HCT116 (cell line): ENCODE measurements around the gene CA12. TPM values are rescaled to one million over a fixed set of nuclear protein-coding genes. Genes with fewer than 3 reads are reported as not detected.

Source experiments
- ATAC-seq: fragments of 200-7000 bp; cut with Tn5 transposase; 2 replicates; pipeline ENCODE4 v1.9.1; 2020; ENCODE audit warnings: mild to moderate bottlenecking, moderate library complexity
- BruUV-seq: library from RNA; stranded (reverse); fragments of 400-500 nt; replicated peaks from 2 replicates; lab custom pipeline; 2021; lab: Mats Ljungman, UMichigan
- CTCF ChIA-PET: fragments of 300-600 bp; sonication (Branson Sonifier 250); formaldehyde crosslinking; loops from one replicate; lab custom pipeline; 2021; ENCODE audit warnings: antibody characterized with exemption; lab: Charles Lee
- POLR2A ChIA-PET: fragments of 300-600, 350-600 bp; sonication (Branson Sonifier 250); formaldehyde crosslinking; loops from one replicate; lab custom pipeline; 2021; ENCODE audit warnings: antibody characterized with exemption; lab: Charles Lee
- RAD21 ChIA-PET, 2 experiments: fragments of 300-600 bp; sonication (Branson Sonifier 250); formaldehyde crosslinking; loops; one replicate each; lab custom pipeline; 2023; ENCODE audit warnings: low total read pairs in 2 of 2; ENCODE audit not compliant: uncharacterized antibody in 2 of 2, unreplicated experiment in 2 of 2, low non-redundant PET in 1 of 2; lab: Charles Lee
- DNase-seq: peaks from one replicate; pipeline ENCODE4 v3.0.0-alpha.2; 2010; ENCODE audit warnings: low read depth, low spot score
- H2AFZ ChIP-seq: fragments of 200-600 bp; shearing (Covaris generic), sonication (generic); 2 replicates; pipeline ENCODE4 v1.6.1; 2017; ENCODE audit warnings: low read depth, mixed run types, mixed read lengths, antibody characterized with exemption, low read length; ENCODE audit not compliant: poor library complexity, severe bottlenecking
- H3K27ac ChIP-seq: 2 replicates; pipeline ENCODE4 v1.5.1; 2012; ENCODE audit warnings: low read depth, low read length
- H3K27me3 ChIP-seq: fragments of 200-600 bp; sonication (generic); 2 replicates; pipeline ENCODE4 v1.6.1; 2016; ENCODE audit warnings: mixed run types, low read length, mixed read lengths; ENCODE audit not compliant: insufficient read depth
- H3K36me3 ChIP-seq, 2 experiments: fragments of 200-500 bp in 1 of 2; fragments of 200-600 bp in 1 of 2; sonication (Bioruptor generic) in 1 of 2; sonication (generic) in 1 of 2; 2 replicates each; pipeline versions ENCODE4 v1.5.1 to v1.6.1; 2014 to 2016; ENCODE audit warnings: low read length in 2 of 2, inconsistent platforms in 1 of 2, mixed read lengths in 1 of 2, mixed run types in 1 of 2; ENCODE audit not compliant: insufficient read depth in 2 of 2, control insufficient read depth in 1 of 2
- H3K4me1 ChIP-seq, 2 experiments: fragments of 200-600 bp in 1 of 2; sonication (generic) in 1 of 2; 2 replicates each; pipeline versions ENCODE4 v1.5.1 to v1.6.1; 2012 to 2017; ENCODE audit warnings: low read length in 2 of 2, inconsistent platforms in 1 of 2, mild to moderate bottlenecking in 1 of 2, mixed read lengths in 1 of 2, mixed run types in 1 of 2, moderate library complexity in 1 of 2; ENCODE audit not compliant: insufficient read depth in 2 of 2, control insufficient read depth in 1 of 2
- H3K4me2 ChIP-seq: fragments of 200-600 bp; sonication (generic); 2 replicates; pipeline ENCODE4 v1.6.1; 2017; ENCODE audit warnings: mixed run types, low read length, mixed read lengths
- H3K4me3 ChIP-seq, 2 experiments: fragments of 200-600 bp in 1 of 2; sonication (generic) in 1 of 2; replicated peaks in 1 of 2; 2 replicates each; pipeline ENCODE4 v1.5.1; 2011 to 2016; ENCODE audit warnings: low read length in 2 of 2, control low read depth in 1 of 2, low read depth in 1 of 2, mild to moderate bottlenecking in 1 of 2, mixed read lengths in 1 of 2, mixed run types in 1 of 2
- H3K79me2 ChIP-seq: fragments of 200-600 bp; sonication (generic); 2 replicates; pipeline ENCODE4 v1.6.1; 2017; ENCODE audit warnings: mild to moderate bottlenecking, mixed run types, low read length, moderate library complexity, mixed read lengths; ENCODE audit not compliant: insufficient read depth
- H3K9ac ChIP-seq: fragments of 200-600 bp; sonication (generic); 2 replicates; pipeline ENCODE4 v1.6.1; 2016; ENCODE audit warnings: low read length, mixed read lengths
- H3K9me2 ChIP-seq: fragments of 200-600 bp; sonication (generic), shearing (Covaris generic); 2 replicates; pipeline ENCODE4 v1.6.1; 2017; ENCODE audit warnings: mixed run types, mild to moderate bottlenecking, moderate library complexity; ENCODE audit not compliant: insufficient read depth
- H3K9me3 ChIP-seq, 2 experiments: fragments of 200-500 bp in 1 of 2; fragments of 200-600 bp in 1 of 2; sonication (Bioruptor generic) in 1 of 2; sonication (generic) in 1 of 2; 2 replicates each; pipeline ENCODE4 v1.6.1; 2014 to 2017; ENCODE audit warnings: low read length in 2 of 2, mixed read lengths in 2 of 2, inconsistent platforms in 1 of 2, low read depth in 1 of 2, mild to moderate bottlenecking in 1 of 2, mixed run types in 1 of 2, moderate library complexity in 1 of 2; ENCODE audit not compliant: control insufficient read depth in 1 of 2, insufficient read depth in 1 of 2
- H4K20me1 ChIP-seq: fragments of 200-600 bp; sonication (generic), shearing (Covaris generic); 2 replicates; pipeline ENCODE4 v1.6.1; 2017; ENCODE audit warnings: mixed run types, mild to moderate bottlenecking, moderate library complexity; ENCODE audit not compliant: insufficient read depth
- CEBPB ChIP-seq: IDR thresholded peaks from 2 replicates; pipeline ENCODE4 v1.6.1; 2012; ENCODE audit warnings: low read depth
- EGR1 ChIP-seq: IDR thresholded peaks from 2 replicates; pipeline ENCODE4 v1.6.1; 2012; ENCODE audit warnings: low read depth
- FOSL1 ChIP-seq: IDR thresholded peaks from 2 replicates; pipeline ENCODE4 v1.6.1; 2012; ENCODE audit warnings: low read depth
- POLR2A ChIP-seq: IDR thresholded peaks from 2 replicates; pipeline ENCODE4 v1.7.0; 2011; ENCODE audit warnings: borderline replicate concordance; ENCODE audit not compliant: insufficient read depth, insufficient read length; ENCODE audit errors: extremely low read depth
- TCF7L2 ChIP-seq: IDR thresholded peaks from 2 replicates; pipeline ENCODE4 v1.7.0; 2011; ENCODE audit warnings: borderline replicate concordance, inconsistent platforms; ENCODE audit not compliant: insufficient read depth, insufficient read length; ENCODE audit errors: extremely low read depth
- ZFX ChIP-seq: fragments of 450-650 bp; IDR thresholded peaks from 2 replicates; pipeline ENCODE4 v1.6.1; 2017
- intact Hi-C: fragments of 100-400 bp; cut with micrococcal nuclease; formaldehyde crosslinking; loops from 2 replicates; pipeline ENCODE4 v1.10.0; 2022
- total RNA-seq: library from RNA; stranded (reverse); gene quantifications from one replicate; pipeline ENCODE4 v1.2.1, GENCODE V29; 2021; ENCODE audit not compliant: unreplicated experiment

The CA12 gene
- total RNA-seq, 1 experiment from 2014 or later: 1.8 TPM

- no peaks in the 10 kb centered on the region for H4K20me1 ChIP-seq
- intact Hi-C loops: no loop called here
- DNase-seq: no peak
- no peak overlapping the region for H3K4me3 ChIP-seq
- ChIA-PET POLR2A (no interaction called here), CTCF (no interaction called here), RAD21 (no interaction called here)
- H2AFZ ChIP-seq: no peak overlapping the region
- no peak overlapping the region for H3K27ac ChIP-seq
- H3K9me2 ChIP-seq: no peaks in the 10 kb centered on the region
- peaks cover 11 to 29% of the 10 kb centered on the region in 2 experiments; a peak in 3 of 4 replicates for H3K4me1 ChIP-seq
- BruUV-seq: no TSS peak
- no peaks in the 10 kb centered on the region for H3K79me2 ChIP-seq
- H3K27me3 ChIP-seq: peaks cover 4% of the 10 kb centered on the region; the same call in 1 of the 2 replicates
- no peak for ATAC-seq
- H3K9me3 ChIP-seq: no peaks in the 10 kb centered on the region
- no peak overlapping the region for H3K4me2 ChIP-seq
- TF ChIP-seq FOSL1 (no peak), CEBPB (no peak), TCF7L2 (peak; percentile 17)
- TF ChIP-seq, all 23 proteins: peak for 1
- H3K9ac ChIP-seq: no peak overlapping the region
- no peaks in the 10 kb centered on the region for H3K36me3 ChIP-seq
These were observed 4.4 kb upstream of the CA12 start for GRCh38 chr15:63385911-63386531.

- intact Hi-C loops: no loop called here
- TF ChIP-seq ZFX (no peak), CEBPB (no peak), POLR2A (no peak), EGR1 (no peak)
- ChIA-PET RAD21 (no interaction called here), POLR2A (no interaction called here), CTCF (no interaction called here)
- Histone ChIP-seq H3K4me3 (no peak overlapping the region), H3K9me2 (no peaks in the 10 kb centered on the region), H3K27ac (no peak overlapping the region), H3K4me2 (no peak overlapping the region), H4K20me1 (no peaks in the 10 kb centered on the region), H3K79me2 (no peaks in the 10 kb centered on the region), H3K4me1 (peaks cover 10 to 37% of the 10 kb centered on the region in 2 experiments; a peak in 3 of 4 replicates), H3K9ac (no peak overlapping the region), H2AFZ (no peak overlapping the region), H3K9me3 (no peaks in the 10 kb centered on the region), H3K36me3 (no peaks in the 10 kb centered on the region), H3K27me3 (peaks cover 4% of the 10 kb centered on the region; the same call in 1 of the 2 replicates)
- BruUV-seq: no TSS peak
- ATAC-seq (no peak), DNase-seq (no peak)
These were observed 3.3 kb upstream of the CA12 start for GRCh38 chr15:63384906-63385305.
